Esophagus muscularis mucosa (tissue), 4 donors: ENCODE measurements around the gene NEURL3.

Source experiments
- CTCF ChIP-seq, 3 experiments: fragments of 200-600 bp in 2 of 3; fragments of 450-650 bp in 1 of 3; sonication (generic) in 2 of 3; IDR thresholded peaks; one replicate each; pipeline ENCODE4 v1.5.1; 2017 to 2019; ENCODE audit warnings: antibody characterized with exemption in 3 of 3, mild to moderate bottlenecking in 2 of 3, moderate library complexity in 1 of 3
- EP300 ChIP-seq: sonication (generic); formaldehyde crosslinking; IDR thresholded peaks from one replicate; pipeline ENCODE4 v1.6.1; 2017; ENCODE audit warnings: antibody characterized with exemption
- POLR2A ChIP-seq: fragments of 450-650 bp; IDR thresholded peaks from one replicate; pipeline ENCODE4 v1.6.1; 2017; ENCODE audit warnings: antibody characterized with exemption, moderate library complexity, mild to moderate bottlenecking, low read depth
- POLR2AphosphoS5 ChIP-seq, 2 donors: sonication (generic); formaldehyde crosslinking; IDR thresholded peaks; one replicate each; pipeline ENCODE4 v1.6.1; 2017; ENCODE audit warnings: antibody characterized with exemption in 2 of 2

DNA sequence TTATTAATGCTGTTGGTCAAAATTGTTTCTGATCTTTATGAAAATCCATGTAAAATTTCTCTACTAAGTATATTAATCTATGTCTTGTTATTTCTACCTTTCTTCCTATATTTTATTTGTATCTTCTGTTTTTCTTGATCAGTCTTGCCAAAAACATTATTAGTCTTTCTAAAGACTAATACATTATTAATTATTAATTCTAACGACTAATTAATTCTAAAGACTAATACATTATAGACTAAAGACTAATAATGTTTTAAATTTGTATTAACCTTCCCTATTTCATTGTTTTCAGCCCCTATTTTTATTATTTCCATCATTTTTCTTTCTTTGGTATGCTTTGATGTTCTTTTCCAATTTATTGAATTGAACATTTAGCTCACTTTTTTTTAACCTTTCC, 27.7 kb downstream of the NEURL3 start:
- no peak for TF ChIP-seq CTCF (IDR thresholded peaks at IDR 0.05)
- TF ChIP-seq POLR2A: no peak
- no peak for TF ChIP-seq POLR2AphosphoS5 (IDR thresholded peaks at IDR 0.05)
- TF ChIP-seq EP300: no peak
